Kasumi-1 (cell line): Measurements from ENCODE around the gene CCDC85A.

Source experiments
- DNase-seq, 2 experiments: peaks; one replicate each; lab custom pipeline; 2025; lab: John Stamatoyannopoulos, UW

The CCDC85A gene

DNA sequence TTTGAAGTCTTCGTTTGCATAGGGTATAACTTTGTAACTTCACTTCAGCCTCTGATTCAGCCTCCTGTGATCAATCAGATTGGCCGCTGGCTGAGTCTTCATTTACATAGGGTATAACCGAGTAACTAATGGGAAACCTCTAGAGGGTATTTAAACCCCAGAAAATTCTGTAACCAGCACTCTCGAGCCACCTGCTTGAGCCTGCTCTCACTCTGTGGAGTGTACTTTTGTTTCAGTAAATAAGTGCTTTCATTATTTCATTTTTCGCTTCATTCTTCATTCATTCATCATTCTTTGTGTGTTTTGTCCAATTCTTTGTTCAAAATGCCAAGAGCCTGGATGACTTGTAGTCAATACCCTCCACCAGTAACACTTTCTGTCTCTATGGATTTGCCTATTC, 56.4 kb downstream of the CCDC85A start:
- DNase-seq, result no peak

DNA sequence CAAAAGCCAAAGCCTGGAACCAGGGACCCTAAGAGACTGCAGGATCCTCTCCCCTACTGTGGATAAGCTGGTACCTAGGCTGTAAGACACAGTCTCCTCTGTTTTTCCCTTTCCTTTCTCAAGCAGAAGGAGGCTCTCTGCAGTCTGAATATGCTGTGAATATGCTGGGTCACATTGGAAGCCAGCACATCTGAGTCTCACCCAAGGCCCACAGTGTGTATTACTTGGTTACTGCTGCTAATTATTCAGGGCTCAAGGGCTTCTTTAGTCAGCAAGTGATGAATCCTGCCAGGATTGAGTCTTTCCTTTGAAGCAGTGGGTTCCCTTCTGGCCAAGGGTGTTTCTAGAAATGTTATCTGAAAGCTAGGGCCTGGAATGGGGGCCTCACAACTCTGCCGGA, 60.7 kb downstream of the CCDC85A start:
- no peak for DNase-seq

DNA sequence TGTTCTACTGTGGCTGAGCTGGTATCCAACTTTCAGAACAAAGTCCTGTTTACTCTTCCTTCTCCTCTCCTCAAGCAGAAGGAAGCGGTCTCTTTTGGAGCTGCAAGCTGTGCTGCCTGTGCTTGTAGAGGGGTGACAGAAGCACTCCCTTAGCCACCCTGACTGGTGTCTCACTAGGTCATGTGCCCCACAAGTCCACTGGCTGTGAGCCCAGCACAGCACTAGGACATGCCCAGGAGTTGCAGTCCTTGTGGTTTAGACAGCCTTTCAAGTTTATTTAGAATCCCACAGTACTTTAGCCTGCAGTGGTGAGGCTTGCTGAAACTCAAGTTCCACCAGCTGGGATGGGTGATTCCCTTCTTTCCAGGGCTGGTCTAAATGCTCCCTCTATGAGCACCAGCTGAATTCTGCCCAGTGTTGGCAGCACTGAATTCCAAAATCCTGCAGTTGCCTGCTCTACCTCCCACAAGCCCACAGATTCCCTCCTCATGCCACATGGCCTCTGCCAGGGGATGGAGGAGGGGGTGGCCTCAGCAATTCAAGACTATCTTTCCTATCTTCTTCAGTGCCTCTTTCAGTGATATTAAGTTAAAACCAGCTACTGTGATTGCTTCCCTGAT, 61.2 kb downstream of the CCDC85A start:
- no peak for DNase-seq

DNA sequence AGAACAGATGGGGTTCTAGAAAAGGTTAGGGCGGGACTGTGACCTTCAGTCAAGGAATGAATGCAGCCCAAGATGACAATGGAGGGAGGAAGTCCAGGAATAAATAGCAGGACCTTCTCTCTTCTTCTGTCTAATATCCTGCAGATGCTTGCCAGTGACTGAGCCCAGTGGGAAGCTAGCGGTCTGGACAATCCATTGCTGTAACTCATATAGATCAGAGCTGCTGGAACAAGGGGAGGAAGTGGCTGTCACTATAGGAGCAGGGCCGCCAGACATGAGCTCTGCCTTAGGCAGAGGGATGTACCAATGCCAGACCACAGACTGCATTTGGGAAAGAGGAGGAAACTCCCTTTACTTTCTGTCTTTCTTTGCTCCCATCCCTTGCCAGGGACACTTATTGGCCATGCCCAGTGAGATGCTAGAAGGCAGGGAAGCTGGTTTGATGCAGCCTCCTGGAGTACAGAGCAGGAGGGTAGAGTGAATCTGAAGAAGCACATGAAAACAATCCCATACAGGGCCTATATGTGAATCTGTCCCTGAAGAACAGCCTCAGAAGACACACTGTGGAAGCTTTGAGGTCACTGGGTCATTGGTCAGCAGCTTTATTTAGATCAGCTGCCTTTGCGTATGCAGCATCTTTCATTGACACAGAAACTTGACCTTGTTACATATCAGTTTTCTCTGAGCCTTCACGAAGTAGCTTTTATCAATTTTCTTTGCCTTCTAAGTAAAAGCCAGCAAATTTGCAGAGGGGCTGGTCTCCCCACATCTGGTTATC, 65.4 kb downstream of the CCDC85A start:
- DNase-seq, result no peak

DNA sequence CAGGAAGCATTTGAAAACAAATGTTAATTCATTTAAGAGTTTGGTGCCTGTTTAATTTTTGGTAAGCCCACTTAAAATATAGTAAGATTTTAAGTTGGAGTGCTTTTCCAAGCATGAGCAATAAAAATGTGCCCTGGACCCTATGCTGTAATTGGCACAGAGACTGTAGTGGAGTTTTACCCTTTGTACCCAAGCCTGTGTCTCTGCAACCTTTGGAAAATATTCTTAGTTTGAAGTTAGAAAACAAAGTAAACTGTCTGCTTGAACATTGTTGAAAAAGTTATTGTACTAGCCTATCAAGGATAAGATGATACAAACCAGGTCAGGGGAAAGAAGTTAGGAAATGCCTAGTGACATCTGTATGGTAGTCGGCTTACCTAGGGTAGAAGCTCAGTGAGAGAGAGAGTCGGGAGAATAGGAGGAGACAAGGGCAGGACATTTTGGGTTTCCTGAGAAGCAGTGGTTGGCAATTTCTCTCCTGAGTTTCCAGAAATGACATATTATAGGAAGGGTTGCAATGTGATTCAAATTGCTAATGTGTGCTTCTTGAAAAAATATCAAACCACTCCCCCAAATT, 66.5 kb downstream of the CCDC85A start:
- no peak for DNase-seq

DNA sequence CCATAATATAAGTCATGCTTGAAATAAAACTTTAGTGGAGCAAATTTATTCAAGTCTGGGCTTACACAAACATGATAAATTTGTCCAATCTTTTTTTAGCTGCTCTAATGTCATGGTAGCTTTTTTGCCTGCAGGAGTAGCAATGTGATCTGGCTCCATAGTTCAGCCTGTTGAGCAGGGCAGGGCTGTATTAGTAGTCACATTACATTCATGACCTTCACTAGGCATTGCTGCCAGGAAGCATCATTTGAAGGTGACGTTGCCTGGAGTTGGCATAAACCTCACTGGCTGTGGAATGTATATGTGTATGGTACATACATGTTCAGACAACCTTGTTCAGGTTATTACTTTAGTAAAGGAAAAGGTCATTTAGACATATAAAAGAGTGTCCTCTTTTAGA, 76.6 kb downstream of the CCDC85A start:
- no peak for DNase-seq

DNA sequence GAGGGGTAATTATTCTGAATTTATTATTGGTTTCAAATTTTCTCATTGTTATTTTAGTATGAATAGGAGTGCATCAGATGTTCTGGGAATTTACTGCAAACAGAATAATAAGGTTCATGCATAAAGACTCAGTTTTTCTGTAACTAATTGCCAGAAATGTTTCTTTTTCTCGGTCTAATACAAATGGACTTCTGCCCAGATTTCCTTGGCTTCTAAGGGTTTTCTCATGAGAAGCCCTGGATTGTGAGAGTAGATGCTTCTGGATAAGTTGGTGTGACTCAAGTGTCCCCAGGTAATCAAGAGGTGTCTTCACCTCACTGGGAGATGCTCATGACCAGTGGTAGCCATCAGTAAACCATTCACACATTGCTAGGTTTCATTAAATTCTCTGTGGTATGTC, 78.5 kb downstream of the CCDC85A start:
- no peak for DNase-seq

DNA sequence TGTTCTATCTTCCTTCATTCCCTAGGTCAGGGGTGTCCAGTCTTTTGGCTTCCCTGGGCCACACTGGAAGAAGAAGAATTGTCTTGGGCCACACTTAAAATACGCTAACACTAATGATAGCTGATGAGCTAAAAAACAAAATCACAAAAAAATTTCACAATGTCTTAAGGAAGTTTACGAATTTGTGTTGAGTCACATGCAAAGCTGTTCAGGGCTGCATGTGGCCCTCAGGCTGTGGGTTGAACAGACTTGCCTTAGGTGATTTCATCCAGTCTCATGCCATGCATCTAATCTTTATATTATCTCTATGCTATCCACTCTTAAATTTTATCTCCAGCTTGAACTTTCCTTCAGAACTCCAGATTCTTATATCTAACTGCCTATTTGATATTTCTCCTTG, 80.1 kb downstream of the CCDC85A start:
- DNase-seq, result no peak

DNA sequence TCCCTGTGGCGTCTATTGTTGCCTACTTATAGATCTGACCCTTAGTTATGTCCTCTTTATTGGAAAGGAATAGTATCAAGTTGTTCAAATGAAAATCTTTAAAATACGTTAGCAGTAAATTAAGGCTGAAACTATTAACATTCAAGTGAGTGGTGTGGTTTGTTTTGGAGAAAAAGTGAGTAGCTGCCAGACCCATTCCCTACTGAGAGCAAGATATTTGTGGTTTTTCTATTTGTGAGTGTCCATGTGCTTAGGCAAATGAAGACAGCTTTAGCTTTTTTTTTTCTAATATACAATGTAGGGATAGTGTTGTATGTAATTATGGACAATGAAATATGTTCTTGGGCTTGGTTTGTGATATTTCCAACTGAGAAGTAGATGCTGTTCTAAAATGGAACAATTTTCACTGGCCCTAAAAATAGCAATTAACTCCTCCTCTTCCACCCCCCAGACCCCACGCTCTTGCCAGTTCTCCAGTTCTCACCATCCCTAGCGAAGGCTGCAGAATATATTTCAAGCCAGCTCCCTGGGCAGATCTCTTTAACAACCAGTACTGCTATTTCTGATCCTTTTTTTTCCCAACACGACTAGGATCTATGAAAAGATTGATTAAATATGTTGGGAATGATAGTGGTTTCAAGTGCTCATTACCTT, 83.1 kb downstream of the CCDC85A start:
- no peak for DNase-seq

DNA sequence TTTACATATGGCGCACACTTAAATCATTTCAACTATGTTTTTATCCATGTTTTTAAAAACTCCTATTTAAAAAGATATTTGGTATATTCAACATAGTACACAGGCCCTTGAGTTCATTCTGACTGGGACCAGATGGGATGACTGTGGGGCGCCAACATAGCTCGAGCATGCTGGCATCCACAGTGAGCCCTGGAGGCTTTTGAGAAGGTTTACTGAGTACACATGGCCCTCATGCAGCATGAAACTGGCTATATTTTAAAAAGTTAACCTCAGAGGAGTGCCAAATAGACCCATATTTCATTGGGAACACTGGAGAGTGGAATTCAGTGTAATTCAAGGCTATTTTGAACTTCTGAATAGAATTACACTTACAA, 83.6 kb downstream of the CCDC85A start:
- no peak for DNase-seq

DNA sequence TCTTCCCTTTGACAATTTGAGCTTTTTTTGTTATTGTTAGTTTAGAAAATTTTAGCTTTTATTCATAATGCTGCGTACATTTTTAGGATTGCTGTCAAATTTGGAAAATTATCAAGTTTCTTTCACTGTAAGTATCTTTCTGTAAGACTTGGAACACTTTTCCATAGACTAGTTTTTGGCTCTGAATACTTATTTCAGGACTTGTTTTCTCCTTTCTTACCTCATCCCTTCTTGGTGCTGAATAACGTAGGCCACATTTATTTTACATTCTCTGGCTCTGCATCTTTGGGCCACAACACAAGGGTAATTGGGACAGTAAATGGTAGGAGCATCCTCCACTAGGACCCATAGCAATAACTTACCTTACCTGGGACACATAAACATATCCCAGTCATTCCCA, 85.1 kb downstream of the CCDC85A start:
- no peak for DNase-seq

DNA sequence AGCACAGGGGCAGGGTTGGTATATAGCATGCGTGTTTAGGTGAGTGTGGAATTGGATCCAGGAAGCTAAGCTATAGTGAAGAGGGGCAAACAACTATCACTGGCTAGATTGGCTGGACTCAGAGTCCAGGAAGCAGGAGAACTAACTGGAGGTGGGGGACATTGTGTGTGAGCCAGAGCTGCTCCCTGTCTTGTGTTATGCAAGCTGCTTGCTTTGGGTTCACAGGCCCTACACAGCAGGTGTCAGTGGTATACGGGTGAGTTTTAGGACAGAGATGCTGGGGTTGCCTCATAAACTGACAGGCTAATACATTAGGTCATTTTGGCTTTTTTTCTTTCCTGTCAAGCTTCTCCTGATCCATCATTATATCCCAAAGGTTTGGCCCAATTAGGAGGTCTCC, 87.5 kb downstream of the CCDC85A start:
- DNase-seq, result no peak

DNA sequence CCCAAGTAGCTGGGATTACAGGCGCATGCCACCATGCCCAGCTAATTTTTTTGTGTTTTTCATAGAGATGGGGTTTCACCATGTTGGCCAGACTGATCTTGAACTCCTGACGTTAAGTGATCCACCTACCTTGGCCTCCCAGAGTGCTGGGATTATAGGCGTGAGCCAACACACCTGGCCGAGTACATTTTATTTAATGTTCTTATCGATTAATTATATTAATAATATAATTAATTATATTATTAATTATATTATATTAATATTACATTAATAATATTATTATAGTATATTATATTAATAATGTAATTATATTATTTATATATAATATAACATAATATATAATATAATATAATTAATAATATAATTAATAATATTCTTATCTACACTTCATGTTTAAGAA, 101.4 kb downstream of the CCDC85A start:
- no peak for DNase-seq

DNA sequence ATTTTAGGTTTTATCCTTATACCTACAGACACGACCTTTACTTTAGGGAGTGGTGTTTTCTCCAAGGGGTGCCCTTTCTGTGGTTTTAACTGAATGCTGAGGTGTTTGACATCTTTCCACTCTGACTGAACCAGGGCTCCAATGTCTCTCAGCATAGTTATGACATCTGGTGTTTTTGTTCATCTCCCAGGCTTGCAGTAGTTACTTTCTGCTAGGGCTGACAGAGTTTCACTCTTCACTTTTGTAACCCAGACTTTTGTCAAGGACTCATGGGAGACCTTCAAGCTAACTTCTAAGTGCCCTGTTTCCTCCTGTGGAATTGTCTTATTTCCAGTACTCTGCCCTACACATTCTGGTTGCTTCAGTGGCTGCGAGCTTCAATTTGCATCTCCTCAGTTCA, 103.1 kb downstream of the CCDC85A start:
- DNase-seq, result no peak

DNA sequence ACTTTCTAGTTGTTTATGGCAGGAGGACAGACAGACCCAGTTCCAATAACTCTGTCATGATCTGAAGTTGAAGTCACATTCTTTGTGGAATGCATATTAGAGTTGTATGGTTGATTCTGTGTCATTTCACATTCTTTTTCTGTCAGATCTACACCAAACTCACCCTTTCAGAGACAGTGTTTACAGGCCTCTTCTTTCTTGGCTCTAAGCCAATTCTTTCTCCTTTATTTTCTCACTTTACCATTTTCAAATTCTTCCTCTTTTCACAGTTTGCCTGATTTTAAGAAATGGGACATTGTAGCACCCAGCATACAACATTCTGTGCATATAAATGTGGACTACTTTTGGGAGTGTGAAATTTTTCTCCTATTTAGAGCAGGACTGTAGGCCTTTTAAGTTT, 103.7 kb downstream of the CCDC85A start:
- DNase-seq, result no peak

DNA sequence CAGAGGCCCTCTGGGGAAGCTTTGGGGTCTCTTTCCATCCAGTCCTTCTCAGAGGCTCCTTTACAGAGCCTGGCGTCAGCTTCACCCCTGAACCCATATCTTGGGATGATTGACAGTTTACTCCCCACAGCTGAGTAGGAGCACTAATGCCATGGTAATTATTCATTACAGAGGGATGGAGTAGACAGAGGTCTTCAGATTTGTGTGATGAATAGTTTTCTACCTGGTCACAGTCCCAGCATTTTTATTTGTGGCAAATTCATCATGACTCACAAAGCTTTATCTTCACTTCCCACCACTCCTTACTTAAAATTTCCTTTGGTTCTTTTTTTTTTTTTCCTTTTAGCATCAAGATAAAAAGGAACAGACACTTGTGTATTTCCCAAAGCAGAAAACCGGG, 104.2 kb downstream of the CCDC85A start:
- DNase-seq, result no peak

DNA sequence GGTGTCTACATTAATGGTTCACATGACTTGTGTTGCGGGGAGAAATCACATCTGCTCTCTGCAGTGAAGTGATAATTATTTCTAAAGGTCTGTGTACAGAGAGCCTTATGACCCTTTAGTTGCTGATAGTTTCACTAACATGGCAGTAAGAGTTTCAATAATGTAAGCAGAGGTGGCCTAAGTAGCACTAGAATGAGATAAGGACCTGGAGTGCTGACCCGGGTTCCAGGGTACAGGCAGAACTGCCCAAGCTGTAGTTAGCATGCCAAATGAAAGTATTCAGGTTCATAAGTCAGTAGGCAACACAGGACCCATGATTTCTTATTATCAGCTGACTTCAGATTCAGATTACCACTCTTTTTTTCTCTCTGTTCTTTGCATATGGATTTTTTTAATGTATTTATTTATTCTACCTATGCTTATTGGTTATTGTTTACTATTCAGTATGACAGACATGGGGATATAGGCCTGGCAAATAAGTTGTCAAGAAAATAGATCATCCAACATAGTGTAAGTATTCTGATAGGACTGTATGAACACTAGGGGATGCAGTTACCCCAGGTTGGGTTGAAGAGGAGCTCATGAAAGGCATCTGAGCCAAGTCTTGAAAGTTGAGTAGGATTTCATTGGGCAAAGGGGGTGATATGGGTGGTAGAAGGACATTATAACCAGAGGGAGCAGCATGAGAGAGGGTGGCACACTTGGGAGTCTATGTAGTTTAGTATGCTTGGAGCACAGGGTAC, 105.2 kb downstream of the CCDC85A start:
- DNase-seq, result no peak

DNA sequence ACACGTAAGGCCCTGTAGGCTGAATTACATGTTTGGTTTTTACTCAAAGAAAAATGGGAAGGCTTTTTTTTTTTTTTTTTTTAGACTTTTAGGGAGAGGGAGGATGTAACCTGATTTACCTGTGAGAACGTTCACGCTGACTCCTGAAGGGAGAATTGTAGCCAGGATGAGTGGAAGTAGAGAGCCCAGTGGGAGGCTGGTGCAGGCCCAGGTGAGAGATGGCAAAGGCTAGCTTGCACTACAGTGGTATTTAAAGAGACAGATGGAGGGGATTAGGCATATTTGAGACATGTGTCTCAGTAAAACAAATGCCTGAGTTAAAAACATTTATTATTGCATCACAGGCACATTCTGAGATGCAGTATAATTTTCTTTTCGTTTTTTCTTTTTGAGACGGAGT, 107.9 kb downstream of the CCDC85A start:
- no peak for DNase-seq

DNA sequence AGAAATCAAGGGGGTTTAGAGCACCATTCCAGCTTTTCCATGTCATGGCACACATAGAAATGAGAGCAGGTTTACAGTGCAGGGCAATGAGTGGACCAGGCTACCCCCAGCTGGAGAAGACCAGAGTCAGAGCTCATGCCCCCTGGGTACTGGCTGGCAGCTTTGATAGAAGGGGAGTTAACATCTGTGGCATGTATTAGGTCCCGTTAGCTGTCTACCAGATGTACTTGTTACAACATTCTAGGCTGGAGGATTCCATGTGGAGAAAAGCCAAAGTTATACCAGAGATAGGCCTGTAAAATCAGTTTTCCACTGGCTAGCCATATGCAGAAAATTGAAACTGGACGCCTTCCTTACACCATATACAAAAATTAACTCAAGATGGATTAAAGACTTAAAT, 109.2 kb downstream of the CCDC85A start:
- DNase-seq, result no peak

DNA sequence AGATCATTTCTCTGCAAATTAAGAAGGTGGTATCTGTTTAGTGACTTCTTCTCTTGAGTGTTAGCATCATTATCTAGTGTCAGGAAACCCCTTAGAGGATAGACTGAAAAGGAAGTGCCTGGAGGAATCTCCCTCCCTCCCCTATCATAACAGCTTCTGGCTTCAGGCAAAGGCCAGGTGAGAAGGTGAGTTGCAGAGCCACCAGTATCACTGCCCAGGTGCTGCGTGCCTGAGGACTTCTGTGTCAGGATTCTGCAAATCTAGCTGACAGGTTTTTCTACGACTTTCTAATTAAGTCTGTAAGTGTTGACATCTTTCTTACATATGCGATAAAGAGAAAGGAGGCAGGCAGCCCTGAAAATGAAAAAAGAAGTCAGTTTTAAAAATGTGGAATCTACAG, 111.9 kb downstream of the CCDC85A start:
- DNase-seq, result no peak

DNA sequence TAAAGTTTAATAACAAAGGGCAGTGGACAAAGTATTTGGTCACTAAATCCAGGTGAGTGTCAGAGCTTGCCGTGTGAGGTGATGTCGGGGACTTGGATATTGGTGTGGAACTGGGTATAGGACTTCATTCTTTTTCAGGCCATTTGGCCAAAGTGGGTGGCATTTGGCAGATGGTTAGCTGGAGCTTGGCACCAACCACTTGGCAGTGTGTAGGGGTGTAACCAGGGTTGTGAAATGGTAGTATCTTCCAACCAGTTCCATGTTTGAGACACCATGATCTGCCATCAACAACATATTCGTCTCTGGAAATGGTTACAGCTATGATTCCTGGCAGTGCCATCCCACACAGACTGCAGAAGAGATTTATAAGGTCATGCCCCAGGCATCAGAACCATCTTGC, 113.9 kb downstream of the CCDC85A start:
- DNase-seq, result no peak

DNA sequence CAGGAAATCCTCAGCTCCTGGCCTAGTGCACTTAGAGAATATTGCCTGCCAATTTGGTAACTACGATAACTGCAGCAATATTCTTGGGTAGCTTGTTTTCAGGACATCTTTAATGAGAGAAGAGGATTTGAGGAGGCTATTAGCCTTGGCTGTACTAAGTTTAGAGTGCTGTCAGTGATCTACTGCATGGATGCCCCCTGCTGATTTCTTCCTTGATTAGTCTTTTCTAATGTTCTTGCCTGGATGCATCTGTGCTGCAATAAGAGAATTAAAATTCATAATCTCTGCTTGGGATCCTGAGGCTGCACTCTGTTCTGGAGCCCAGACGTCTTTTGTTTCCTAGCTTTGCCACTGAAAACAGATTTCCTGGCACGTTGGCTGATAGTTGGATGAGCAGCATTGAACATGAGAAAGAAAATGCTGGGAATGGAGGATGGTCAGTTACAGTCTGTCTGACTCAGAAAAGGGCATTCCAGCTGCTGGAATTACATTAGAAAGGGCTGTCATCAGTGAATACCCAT, 115.4 kb downstream of the CCDC85A start:
- no peak for DNase-seq
